ENCODE measurements around the gene FAM13A. TPM values are rescaled to one million over a fixed set of nuclear protein-coding genes. Genes with fewer than 3 reads are reported as not detected.

Gene FAM13A
- total and polyA plus RNA-seq, 9 of the 15 experiments (the other 6 are each of a cell fraction or from before 2014, with no cell fraction given): 11.3 to 23.3 (median 14.7) TPM

DNA sequence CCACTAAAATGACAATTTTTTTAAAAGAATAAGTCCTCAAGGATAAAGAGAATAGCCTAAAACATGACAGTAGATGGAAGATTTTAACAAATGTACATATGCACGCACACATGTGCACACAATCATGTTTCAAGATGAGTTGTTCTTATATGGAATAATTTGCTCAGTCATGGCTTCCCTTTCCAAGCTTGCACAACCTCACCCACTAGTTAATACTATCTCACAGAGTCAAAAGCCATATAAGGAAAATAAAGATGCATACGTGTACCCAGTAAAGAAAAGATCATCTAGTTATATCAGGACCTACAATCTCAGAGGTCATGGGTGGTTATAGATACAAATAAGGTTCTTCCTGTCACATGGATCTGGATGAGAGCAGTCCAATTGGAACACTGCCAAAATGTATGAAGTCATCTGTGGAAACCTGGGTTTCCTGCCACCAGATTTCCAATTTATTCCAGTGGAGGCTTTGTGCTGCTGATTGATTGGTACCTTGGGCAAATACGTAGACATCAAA, 56.1 kb downstream of the FAM13A start (continued):
- TF ChIP-seq, protein P1, sequence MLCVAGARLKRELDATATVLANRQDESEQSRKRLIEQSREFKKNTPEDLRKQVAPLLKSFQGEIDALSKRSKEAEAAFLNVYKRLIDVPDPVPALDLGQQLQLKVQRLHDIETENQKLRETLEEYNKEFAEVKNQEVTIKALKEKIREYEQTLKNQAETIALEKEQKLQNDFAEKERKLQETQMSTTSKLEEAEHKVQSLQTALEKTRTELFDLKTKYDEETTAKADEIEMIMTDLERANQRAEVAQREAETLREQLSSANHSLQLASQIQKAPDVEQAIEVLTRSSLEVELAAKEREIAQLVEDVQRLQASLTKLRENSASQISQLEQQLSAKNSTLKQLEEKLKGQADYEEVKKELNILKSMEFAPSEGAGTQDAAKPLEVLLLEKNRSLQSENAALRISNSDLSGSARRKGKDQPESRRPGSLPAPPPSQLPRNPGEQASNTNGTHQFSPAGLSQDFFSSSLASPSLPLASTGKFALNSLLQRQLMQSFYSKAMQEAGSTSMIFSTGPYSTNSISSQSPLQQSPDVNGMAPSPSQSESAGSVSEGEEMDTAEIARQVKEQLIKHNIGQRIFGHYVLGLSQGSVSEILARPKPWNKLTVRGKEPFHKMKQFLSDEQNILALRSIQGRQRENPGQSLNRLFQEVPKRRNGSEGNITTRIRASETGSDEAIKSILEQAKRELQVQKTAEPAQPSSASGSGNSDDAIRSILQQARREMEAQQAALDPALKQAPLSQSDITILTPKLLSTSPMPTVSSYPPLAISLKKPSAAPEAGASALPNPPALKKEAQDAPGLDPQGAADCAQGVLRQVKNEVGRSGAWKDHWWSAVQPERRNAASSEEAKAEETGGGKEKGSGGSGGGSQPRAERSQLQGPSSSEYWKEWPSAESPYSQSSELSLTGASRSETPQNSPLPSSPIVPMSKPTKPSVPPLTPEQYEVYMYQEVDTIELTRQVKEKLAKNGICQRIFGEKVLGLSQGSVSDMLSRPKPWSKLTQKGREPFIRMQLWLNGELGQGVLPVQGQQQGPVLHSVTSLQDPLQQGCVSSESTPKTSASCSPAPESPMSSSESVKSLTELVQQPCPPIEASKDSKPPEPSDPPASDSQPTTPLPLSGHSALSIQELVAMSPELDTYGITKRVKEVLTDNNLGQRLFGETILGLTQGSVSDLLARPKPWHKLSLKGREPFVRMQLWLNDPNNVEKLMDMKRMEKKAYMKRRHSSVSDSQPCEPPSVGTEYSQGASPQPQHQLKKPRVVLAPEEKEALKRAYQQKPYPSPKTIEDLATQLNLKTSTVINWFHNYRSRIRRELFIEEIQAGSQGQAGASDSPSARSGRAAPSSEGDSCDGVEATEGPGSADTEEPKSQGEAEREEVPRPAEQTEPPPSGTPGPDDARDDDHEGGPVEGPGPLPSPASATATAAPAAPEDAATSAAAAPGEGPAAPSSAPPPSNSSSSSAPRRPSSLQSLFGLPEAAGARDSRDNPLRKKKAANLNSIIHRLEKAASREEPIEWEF (CRISPR knock-in tag; IDR thresholded peaks at IDR 0.05): no peak
- TF ChIP-seq NFE2L1 (tag; IDR thresholded peaks at IDR 0.05; ENCODE audit: borderline replicate concordance, low read depth): peak; percentile 79; the same call in 1 of the 2 replicates
- TF ChIP-seq, protein P2, sequence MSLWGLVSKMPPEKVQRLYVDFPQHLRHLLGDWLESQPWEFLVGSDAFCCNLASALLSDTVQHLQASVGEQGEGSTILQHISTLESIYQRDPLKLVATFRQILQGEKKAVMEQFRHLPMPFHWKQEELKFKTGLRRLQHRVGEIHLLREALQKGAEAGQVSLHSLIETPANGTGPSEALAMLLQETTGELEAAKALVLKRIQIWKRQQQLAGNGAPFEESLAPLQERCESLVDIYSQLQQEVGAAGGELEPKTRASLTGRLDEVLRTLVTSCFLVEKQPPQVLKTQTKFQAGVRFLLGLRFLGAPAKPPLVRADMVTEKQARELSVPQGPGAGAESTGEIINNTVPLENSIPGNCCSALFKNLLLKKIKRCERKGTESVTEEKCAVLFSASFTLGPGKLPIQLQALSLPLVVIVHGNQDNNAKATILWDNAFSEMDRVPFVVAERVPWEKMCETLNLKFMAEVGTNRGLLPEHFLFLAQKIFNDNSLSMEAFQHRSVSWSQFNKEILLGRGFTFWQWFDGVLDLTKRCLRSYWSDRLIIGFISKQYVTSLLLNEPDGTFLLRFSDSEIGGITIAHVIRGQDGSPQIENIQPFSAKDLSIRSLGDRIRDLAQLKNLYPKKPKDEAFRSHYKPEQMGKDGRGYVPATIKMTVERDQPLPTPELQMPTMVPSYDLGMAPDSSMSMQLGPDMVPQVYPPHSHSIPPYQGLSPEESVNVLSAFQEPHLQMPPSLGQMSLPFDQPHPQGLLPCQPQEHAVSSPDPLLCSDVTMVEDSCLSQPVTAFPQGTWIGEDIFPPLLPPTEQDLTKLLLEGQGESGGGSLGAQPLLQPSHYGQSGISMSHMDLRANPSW (CRISPR knock-in tag; IDR thresholded peaks at IDR 0.05): no peak
- TF ChIP-seq FOS (IDR thresholded peaks at IDR 0.05; ENCODE audit: extremely low read depth, insufficient read length): no peak
- no peak for TF ChIP-seq NCOA2 (IDR thresholded peaks at IDR 0.05; ENCODE audit: partially characterized antibody in 2 of 2)
- TF ChIP-seq, protein P3, sequence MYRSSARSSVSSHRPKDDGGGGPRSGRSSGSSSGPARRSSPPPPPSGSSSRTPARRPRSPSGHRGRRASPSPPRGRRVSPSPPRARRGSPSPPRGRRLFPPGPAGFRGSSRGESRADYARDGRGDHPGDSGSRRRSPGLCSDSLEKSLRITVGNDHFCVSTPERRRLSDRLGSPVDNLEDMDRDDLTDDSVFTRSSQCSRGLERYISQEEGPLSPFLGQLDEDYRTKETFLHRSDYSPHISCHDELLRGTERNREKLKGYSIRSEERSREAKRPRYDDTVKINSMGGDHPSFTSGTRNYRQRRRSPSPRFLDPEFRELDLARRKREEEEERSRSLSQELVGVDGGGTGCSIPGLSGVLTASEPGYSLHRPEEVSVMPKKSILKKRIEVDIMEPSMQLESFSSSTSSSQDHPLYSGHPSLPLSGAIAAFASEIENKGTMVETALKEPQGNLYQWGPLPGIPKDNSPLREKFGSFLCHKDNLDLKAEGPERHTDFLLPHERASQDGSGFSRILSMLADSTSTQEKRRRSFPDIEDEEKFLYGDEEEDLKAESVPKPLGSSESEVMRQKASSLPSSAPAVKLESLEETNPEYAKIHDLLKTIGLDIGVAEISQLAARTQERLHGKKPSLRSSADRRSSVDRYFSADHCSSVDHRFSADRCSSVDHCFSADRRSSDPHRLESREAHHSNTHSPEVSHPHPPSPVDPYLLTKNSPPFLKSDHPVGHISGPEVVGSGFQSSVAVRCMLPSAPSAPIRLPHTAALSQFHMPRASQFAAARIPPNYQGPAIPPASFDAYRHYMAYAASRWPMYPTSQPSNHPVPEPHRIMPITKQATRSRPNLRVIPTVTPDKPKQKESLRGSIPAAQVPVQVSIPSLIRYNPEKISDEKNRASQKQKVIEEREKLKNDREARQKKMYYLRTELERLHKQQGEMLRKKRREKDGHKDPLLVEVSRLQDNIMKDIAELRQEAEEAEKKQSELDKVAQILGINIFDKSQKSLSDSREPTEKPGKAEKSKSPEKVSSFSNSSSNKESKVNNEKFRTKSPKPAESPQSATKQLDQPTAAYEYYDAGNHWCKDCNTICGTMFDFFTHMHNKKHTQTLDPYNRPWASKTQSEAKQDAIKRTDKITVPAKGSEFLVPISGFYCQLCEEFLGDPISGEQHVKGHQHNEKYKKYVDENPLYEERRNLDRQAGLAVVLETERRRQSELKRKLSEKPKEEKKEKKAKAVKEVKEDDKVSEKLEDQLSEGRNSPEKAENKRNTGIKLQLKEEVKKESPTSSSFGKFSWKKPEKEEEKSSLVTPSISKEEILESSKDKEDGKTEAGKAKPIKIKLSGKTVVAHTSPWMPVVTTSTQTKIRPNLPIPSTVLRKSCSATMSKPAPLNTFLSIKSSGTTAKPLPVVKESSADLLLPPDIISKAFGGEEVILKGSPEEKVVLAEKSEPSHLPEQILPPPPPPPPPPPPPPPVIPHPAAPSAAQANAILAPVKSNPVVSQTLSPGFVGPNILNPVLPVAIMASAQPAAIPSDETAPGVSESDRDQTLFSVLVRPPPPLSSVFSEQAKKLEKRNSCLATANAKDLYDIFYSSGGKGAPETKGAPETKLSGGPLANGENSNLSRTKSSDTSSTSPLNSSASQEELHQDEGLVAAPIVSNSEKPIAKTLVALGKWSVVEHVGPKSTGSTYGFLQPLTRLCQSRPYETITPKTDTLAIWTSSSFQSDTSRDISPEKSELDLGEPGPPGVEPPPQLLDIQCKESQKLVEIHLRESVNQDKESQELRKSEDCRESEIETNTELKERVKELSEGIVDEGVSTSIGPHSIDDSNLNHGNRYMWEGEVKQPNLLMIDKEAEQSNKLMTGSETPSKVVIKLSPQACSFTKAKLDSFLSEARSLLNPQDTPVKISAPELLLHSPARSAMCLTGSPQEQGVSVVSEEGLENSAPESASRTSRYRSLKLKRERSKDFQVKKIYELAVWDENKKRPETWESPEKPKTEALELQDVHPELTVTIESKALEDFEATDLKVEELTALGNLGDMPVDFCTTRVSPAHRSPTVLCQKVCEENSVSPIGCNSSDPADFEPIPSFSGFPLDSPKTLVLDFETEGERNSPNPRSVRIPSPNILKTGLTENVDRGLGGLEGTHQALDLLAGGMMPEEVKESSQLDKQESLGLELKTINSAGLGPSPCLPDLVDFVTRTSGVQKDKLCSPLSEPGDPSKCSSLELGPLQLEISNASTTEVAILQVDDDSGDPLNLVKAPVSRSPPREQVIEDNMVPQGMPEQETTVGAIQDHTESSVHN (IDR thresholded peaks at IDR 0.05; ENCODE audit: borderline replicate concordance in 1 of 2, low read depth in 1 of 2): no peak
- TF ChIP-seq RCOR1 (IDR thresholded peaks at IDR 0.05; ENCODE audit: borderline replicate concordance in 1 of 2, low read depth in 2 of 2, low read length in 2 of 2): peak in 1 of 2 experiments; percentile 14; a peak in 1 of 4 replicates
- TF ChIP-seq ERF (CRISPR knock-in tag; IDR thresholded peaks at IDR 0.05): no peak
- TF ChIP-seq ZNF717 (CRISPR knock-in tag; IDR thresholded peaks at IDR 0.05): no peak
- TF ChIP-seq ZNF134 (CRISPR knock-in tag; conservative IDR thresholded peaks at IDR 0.05): no peak
- no peak for TF ChIP-seq MAZ (CRISPR knock-in tag; conservative IDR thresholded peaks at IDR 0.05 in 1 of 2, IDR thresholded peaks at IDR 0.05 in 1 of 2)

All from K562 (cell line).